H1 (cell line): ENCODE data around the gene GPR39. TPM values are rescaled to one million over a fixed set of nuclear protein-coding genes. Genes with fewer than 3 reads are reported as not detected.
A peak's percentile ranks its signal among the peaks of the same experiment; 100 is the strongest.

Source experiments
- CTCF ChIA-PET: fragments of 300-600 bp; sonication (Branson Sonifier 250); formaldehyde crosslinking; loops from one replicate; lab custom pipeline; 2021; ENCODE audit not compliant: partially characterized antibody; lab: Charles Lee
- POLR2A ChIA-PET: fragments of 300-600 bp; sonication (Branson Sonifier 250); formaldehyde crosslinking; loops from one replicate; lab custom pipeline; 2021; ENCODE audit warnings: inconsistent platforms; ENCODE audit not compliant: partially characterized antibody; lab: Charles Lee
- DNase-seq, 2 experiments: peaks; one replicate each; pipeline versions ENCODE4 v3.0.0 to v3.0.0-alpha.2; 2010 to 2022; ENCODE audit warnings: low spot score in 2 of 2, low read depth in 1 of 2, mixed read lengths in 1 of 2
- FAIRE-seq: peaks from 2 replicates; lab custom pipeline; 2011; peaks lifted over from hg19 to GRCh38; lab: Jason Lieb, UNC
- H2AFZ ChIP-seq: 2 replicates; pipeline ENCODE4 v1.8.1; 2012; ENCODE audit warnings: low read length, inconsistent platforms
- H2AK5ac ChIP-seq: 2 replicates; pipeline ENCODE4 v1.6.1; 2013; ENCODE audit warnings: low read depth, low read length
- H2BK120ac ChIP-seq: replicated peaks from 2 replicates; pipeline ENCODE3; 2013; ENCODE audit warnings: low read depth, low read length, inconsistent platforms
- H2BK12ac ChIP-seq: 2 replicates; pipeline ENCODE4 v1.6.1; 2013; ENCODE audit warnings: low read depth, low read length
- H2BK15ac ChIP-seq: 2 replicates; pipeline ENCODE4 v1.6.1; 2013; ENCODE audit warnings: low read length
- H2BK20ac ChIP-seq: 2 replicates; pipeline ENCODE4 v1.6.1; 2013; ENCODE audit warnings: low read length
- H2BK5ac ChIP-seq: 2 replicates; pipeline ENCODE4 v1.6.1; 2013; ENCODE audit warnings: low read depth, low read length
- H3K14ac ChIP-seq: 2 replicates; pipeline ENCODE4 v1.6.1; 2013; ENCODE audit warnings: inconsistent platforms; ENCODE audit not compliant: insufficient read length
- H3K18ac ChIP-seq: 2 replicates; pipeline ENCODE4 v1.6.1; 2013; ENCODE audit warnings: low read length; ENCODE audit errors: extremely low read depth
- H3K23ac ChIP-seq: 2 replicates; pipeline ENCODE4 v1.6.1; 2013; ENCODE audit warnings: inconsistent platforms; ENCODE audit not compliant: insufficient read length
- H3K23me2 ChIP-seq: 2 replicates; pipeline ENCODE4 v1.6.1; 2013; ENCODE audit warnings: low read depth, low read length
- H3K27ac ChIP-seq: 2 replicates; pipeline ENCODE4 v1.6.1; 2011; ENCODE audit warnings: low read depth, low read length, inconsistent platforms
- H3K27me3 ChIP-seq, 4 experiments: replicated peaks in 1 of 4; 1 replicate in 1 of 4; 2 replicates in 3 of 4; pipeline versions ENCODE4 v1.6.1 to v1.8.1; 2011 to 2013; ENCODE audit warnings: low read length in 3 of 4, mild to moderate bottlenecking in 3 of 4, inconsistent platforms in 2 of 4, mixed read lengths in 2 of 4, moderate library complexity in 1 of 4; ENCODE audit not compliant: control insufficient read depth in 3 of 4, insufficient read depth in 3 of 4; ENCODE audit errors: extremely low read depth in 1 of 4
- H3K36me3 ChIP-seq, 4 experiments: 2 replicates each; pipeline versions ENCODE4 v1.6.1 to v1.8.1; 2011 to 2013; ENCODE audit warnings: mild to moderate bottlenecking in 4 of 4, low read length in 3 of 4, moderate library complexity in 2 of 4, control low read depth in 1 of 4, inconsistent platforms in 1 of 4; ENCODE audit not compliant: insufficient read depth in 4 of 4, control insufficient read depth in 2 of 4
- H3K4ac ChIP-seq: replicated peaks from 2 replicates; pipeline ENCODE3; 2013; ENCODE audit warnings: low read length, low read depth, mixed read lengths, inconsistent platforms; ENCODE audit not compliant: insufficient read length
- H3K4me1 ChIP-seq, 4 experiments: replicated peaks in 1 of 4; 1 replicate in 1 of 4; 2 replicates in 3 of 4; pipeline versions ENCODE4 v1.6.1 to v1.8.1; 2011 to 2013; ENCODE audit warnings: low read length in 3 of 4, inconsistent platforms in 2 of 4, mixed read lengths in 1 of 4; ENCODE audit not compliant: insufficient read depth in 4 of 4, control insufficient read depth in 3 of 4
- H3K4me2 ChIP-seq, 2 experiments: 2 replicates each; pipeline versions ENCODE4 v1.6.1 to v1.8.1; 2011 to 2013; ENCODE audit warnings: low read depth in 2 of 2, low read length in 2 of 2, control low read depth in 1 of 2, inconsistent platforms in 1 of 2, mild to moderate bottlenecking in 1 of 2; ENCODE audit not compliant: insufficient read depth in 1 of 2
- H3K4me3 ChIP-seq, 4 experiments: fragments of 200-600, 300-600 bp in 1 of 4; sonication (generic), shearing (Covaris generic), sonication (Bioruptor Twin) in 1 of 4; 2 replicates each; pipeline versions ENCODE4 v1.5.1 to v1.8.1; 2011 to 2016; ENCODE audit warnings: low read length in 4 of 4, low read depth in 3 of 4, control low read depth in 2 of 4, inconsistent platforms in 2 of 4, mild to moderate bottlenecking in 2 of 4, mixed read lengths in 1 of 4, moderate library complexity in 1 of 4; ENCODE audit not compliant: insufficient read depth in 2 of 4; ENCODE audit errors: extremely low read depth in 1 of 4
- H3K56ac ChIP-seq: replicated peaks from 2 replicates; pipeline ENCODE3; 2013; ENCODE audit warnings: low read depth, mild to moderate bottlenecking, mixed read lengths, low read length, inconsistent platforms; ENCODE audit not compliant: insufficient read length
- H3K79me1 ChIP-seq: 2 replicates; pipeline ENCODE4 v1.6.1; 2013; ENCODE audit warnings: low read depth, low read length, control low read depth
- H3K79me2 ChIP-seq, 2 experiments: 2 replicates each; pipeline versions ENCODE4 v1.6.1 to v1.8.1; 2012 to 2013; ENCODE audit warnings: low read length in 2 of 2, mild to moderate bottlenecking in 2 of 2, inconsistent platforms in 1 of 2; ENCODE audit not compliant: insufficient read depth in 2 of 2, control insufficient read depth in 1 of 2
- H3K9ac ChIP-seq, 4 experiments: replicated peaks in 1 of 4; 1 replicate in 1 of 4; 2 replicates in 3 of 4; pipeline versions ENCODE4 v1.6.1 to v1.8.1; 2011 to 2013; ENCODE audit warnings: low read depth in 3 of 4, low read length in 3 of 4, control low read depth in 2 of 4, mild to moderate bottlenecking in 2 of 4, moderate library complexity in 2 of 4, inconsistent platforms in 1 of 4; ENCODE audit errors: extremely low read depth in 1 of 4
- H3K9me3 ChIP-seq, 2 experiments: 2 replicates each; pipeline versions ENCODE4 v1.6.1 to v1.8.1; 2012 to 2013; ENCODE audit warnings: mild to moderate bottlenecking in 2 of 2, moderate library complexity in 2 of 2, control low read depth in 1 of 2, inconsistent platforms in 1 of 2, low read depth in 1 of 2, low read length in 1 of 2, mixed read lengths in 1 of 2; ENCODE audit not compliant: insufficient read depth in 2 of 2
- H4K20me1 ChIP-seq, 2 experiments: replicated peaks in 1 of 2; 2 replicates each; pipeline versions ENCODE3 to v1.8.1; 2011 to 2013; ENCODE audit warnings: inconsistent platforms in 2 of 2, low read length in 2 of 2, mild to moderate bottlenecking in 1 of 2; ENCODE audit not compliant: insufficient read depth in 2 of 2, control insufficient read depth in 1 of 2
- H4K5ac ChIP-seq: 2 replicates; pipeline ENCODE4 v1.6.1; 2013; ENCODE audit warnings: low read length, low read depth, mixed read lengths, inconsistent platforms; ENCODE audit not compliant: insufficient read length
- H4K8ac ChIP-seq: 2 replicates; pipeline ENCODE4 v1.8.0; 2013; ENCODE audit warnings: mild to moderate bottlenecking, moderate library complexity, low read length, inconsistent platforms; ENCODE audit not compliant: insufficient read depth; ENCODE audit errors: extremely low read depth
- H4K91ac ChIP-seq: replicated peaks from 2 replicates; pipeline ENCODE3; 2013; ENCODE audit warnings: low read length, mixed read lengths, inconsistent platforms; ENCODE audit not compliant: insufficient read length
- JUND ChIP-seq: IDR thresholded peaks from 2 replicates; pipeline ENCODE4 v1.6.1; 2011; ENCODE audit warnings: mild to moderate bottlenecking, improper control_type of control experiment, low read length
- SAP30 ChIP-seq: fragments of 300-600 bp; sonication (generic); IDR thresholded peaks from 2 replicates; pipeline ENCODE4 v1.7.1; 2012; ENCODE audit warnings: low read length, moderate library complexity, mild to moderate bottlenecking, inconsistent platforms; ENCODE audit not compliant: insufficient read depth, insufficient replicate concordance
- WGBS, 2 experiments: shearing (Covaris generic) in 1 of 2; methylation state at CpG; one replicate each; pipeline versions ENCODE4 v1.1.6 to v1.1.7; 2013 to 2015; ENCODE audit warnings: low lambda C conversion rate in 2 of 2, mixed read lengths in 2 of 2, inconsistent platforms in 1 of 2, low coverage in 1 of 2, missing lambda C conversion rate in 1 of 2; ENCODE audit not compliant: insufficient replicate concordance in 2 of 2, insufficient coverage in 1 of 2, insufficient read length in 1 of 2; ENCODE audit errors: extremely low coverage in 1 of 2, missing lambda C conversion rate in 1 of 2; 5-methylcytosine and 5-hydroxymethylcytosine counted together
- polyA plus RNA-seq, 7 experiments: library from polyadenylated mRNA; depleted of rRNA in 3 of 7; stranded (reverse) in 5 of 7; unstranded in 2 of 7; fragments of >200 nt in 5 of 7; fragments of 200-250 nt in 2 of 7; gene quantifications; 1 replicate in 5 of 7; 2 replicates in 1 of 7; 4 replicates in 1 of 7; pipeline versions ENCODE4 v1.2.1 to v1.2.3, GENCODE V29; 2011 to 2013; ENCODE audit warnings: missing spikeins in 2 of 7, mixed read lengths in 2 of 7
- total RNA-seq: library from RNA; stranded (reverse); fragmentation: NEBNext Ultra II Directional; extraction: Animal tissue kit (Norgen Biotek cat#: 25700); gene quantifications from 2 replicates; pipeline ENCODE4 v1.2.1, GENCODE V29; 2021

The GPR39 gene
- total and polyA plus RNA-seq, 2 of the 8 experiments (the other 6 are each of a cell fraction or from before 2014, with no cell fraction given): 0.63 to 2.7 TPM

GRCh38 chr2:132417430-132418035, 928 bp downstream of the GPR39 start:
- Histone ChIP-seq H3K56ac (no peak overlapping the region), H3K27me3 (peaks cover 2 to 24% (median 15%) of the 10 kb centered on the region in 4 experiments), H3K14ac (no peak overlapping the region), H3K4me2 (no peak overlapping the region; a peak in 1 of 4 replicates), H3K4me1 (peaks cover 2 to 12% (median 5%) of the 10 kb centered on the region in 4 experiments; a peak in 4 of 7 replicates), H3K36me3 (no peaks in the 10 kb centered on the region), H3K79me2 (no peaks in the 10 kb centered on the region), H2BK20ac (0 out of 2 replicates have a peak overlapping the region, but pooled peaks have one; percentile 49), H3K18ac (no peak overlapping the region), H2BK120ac (no peak overlapping the region), H2BK15ac (peak overlapping the region; percentile 48; the same call in 1 of the 2 replicates), H4K5ac (no peak overlapping the region)
- no peak for TF ChIP-seq JUND
- no peak for TF ChIP-seq SAP30
- TF ChIP-seq, all 59 proteins: peak for 0
- FAIRE-seq (no peak), DNase-seq (no peak)
- WGBS, 2 experiments: 95% methylated on average over 30 of the region's 30 CpGs; no CpG with 5 or more reads in 1 of the 2 experiments
- CTCF ChIA-PET: interaction anchor here (1.1 to 3.1 kb wide), 2 partner anchors 20 to 68 kb away, joined by 3 to 13 read pairs; no protein-coding TSS in a partner anchor
- Histone ChIP-seq H4K20me1 (no peaks in the 10 kb centered on the region), H3K4me3 (no peak overlapping the region), H4K8ac (no peak overlapping the region), H3K4ac (no peak overlapping the region), H4K91ac (no peak overlapping the region), H2AK5ac (peak overlapping the region; percentile 77), H3K79me1 (no peaks in the 10 kb centered on the region), H3K23ac (no peak overlapping the region), H2BK12ac (peak overlapping the region; percentile 88; the same call in 1 of the 2 replicates), H3K9ac (no peak overlapping the region), H2BK5ac (0 out of 2 replicates have a peak overlapping the region, but pooled peaks have one; percentile 8), H3K27ac (no peak overlapping the region), H3K9me3 (no peaks in the 10 kb centered on the region), H3K23me2 (peaks cover 8% of the 10 kb centered on the region), H2AFZ (no peak overlapping the region)
- POLR2A ChIA-PET: interaction anchor here (1.4 kb wide), 2 partner anchors 9 to 26 kb away, joined by 3 read pairs; no protein-coding TSS in a partner anchor
